B cell (primary cell): ENCODE results near the gene SH3RF3. TPM values are rescaled to one million over a fixed set of nuclear protein-coding genes. Genes with fewer than 3 reads are reported as not detected.

Experiments used
- ATAC-seq: fragments of 200-7000 bp; cut with Tn5 transposase; one replicate; pipeline ENCODE4 v1.10.0; 2021; ENCODE audit warnings: low read depth, mild to moderate bottlenecking, moderate number of reproducible peaks, moderate library complexity
- CTCF ChIA-PET: fragments of 350-600 bp; sonication (Branson Sonifier 250); formaldehyde crosslinking; loops from one replicate; lab custom pipeline; 2021; ENCODE audit warnings: antibody characterized with exemption, inconsistent platforms; lab: Charles Lee
- POLR2A ChIA-PET: fragments of 350-600 bp; sonication (Branson Sonifier 250); formaldehyde crosslinking; loops from one replicate; lab custom pipeline; 2021; ENCODE audit warnings: antibody characterized with exemption; lab: Charles Lee
- DNase-seq: peaks from one replicate; pipeline ENCODE4 v3.0.0; 2013
- H2AFZ ChIP-seq: 2 replicates; pipeline ENCODE4 v1.6.1; 2012; ENCODE audit warnings: mild to moderate bottlenecking, low read depth, low read length; ENCODE audit not compliant: insufficient read depth, poor library complexity, severe bottlenecking
- H3K27ac ChIP-seq, 2 donors: 1 replicate in 1 of 2; 2 replicates in 1 of 2; pipeline ENCODE4 v1.5.1; 2012 to 2013; ENCODE audit warnings: low read length in 2 of 2, mild to moderate bottlenecking in 2 of 2, moderate library complexity in 1 of 2
- H3K27me3 ChIP-seq, 4 experiments: fragments of 200-600 bp in 1 of 4; sonication (generic) in 1 of 4; replicated peaks in 1 of 4; 1 replicate in 2 of 4; 2 replicates in 2 of 4; pipeline versions ENCODE4 v1.6.1 to v1.7.0; 2013 to 2016; ENCODE audit warnings: low read length in 3 of 4, mild to moderate bottlenecking in 2 of 4, mixed read lengths in 1 of 4, moderate library complexity in 1 of 4; ENCODE audit not compliant: insufficient read depth in 4 of 4, control insufficient read depth in 3 of 4; ENCODE audit errors: control extremely low read depth in 1 of 4
- H3K36me3 ChIP-seq, 2 experiments: replicated peaks in 1 of 2; 1 replicate in 1 of 2; 2 replicates in 1 of 2; pipeline versions ENCODE4 v1.6.1 to v1.7.1; 2013; ENCODE audit warnings: low read length in 1 of 2; ENCODE audit not compliant: insufficient read depth in 2 of 2, control insufficient read depth in 1 of 2; ENCODE audit errors: control extremely low read depth in 1 of 2, extremely low read depth in 1 of 2
- H3K4me1 ChIP-seq, 2 donors: fragments of 200-600 bp in 1 of 2; sonication (generic) in 1 of 2; 1 replicate in 1 of 2; 2 replicates in 1 of 2; pipeline versions ENCODE4 v1.5.1 to v1.6.1; 2013 to 2017; ENCODE audit warnings: low read length in 2 of 2; ENCODE audit not compliant: control insufficient read depth in 2 of 2, insufficient read depth in 2 of 2
- H3K4me2 ChIP-seq: replicated peaks from 2 replicates; pipeline ENCODE3; 2012; ENCODE audit warnings: mild to moderate bottlenecking, low read depth, low read length; ENCODE audit not compliant: poor library complexity, severe bottlenecking
- H3K4me3 ChIP-seq, 5 experiments: fragments of 200-600 bp in 1 of 5; sonication (generic) in 1 of 5; 1 replicate in 3 of 5; 2 replicates in 2 of 5; pipeline versions ENCODE4 v1.5.1 to v1.7.0; 2011 to 2016; ENCODE audit warnings: low read length in 4 of 5, mild to moderate bottlenecking in 4 of 5, low read depth in 2 of 5, control low read depth in 1 of 5, moderate library complexity in 1 of 5; ENCODE audit not compliant: insufficient read depth in 1 of 5; ENCODE audit errors: control extremely low read depth in 1 of 5, extremely low read depth in 1 of 5
- H3K79me2 ChIP-seq: fragments of 200-600 bp; sonication (generic); one replicate; pipeline ENCODE4 v1.6.0; 2016; ENCODE audit warnings: low read length; ENCODE audit not compliant: control insufficient read depth, insufficient read depth
- H3K9ac ChIP-seq: fragments of 200-600 bp; sonication (generic); 2 replicates; pipeline ENCODE4 v1.6.1; 2017; ENCODE audit warnings: mild to moderate bottlenecking, low read length, moderate library complexity
- H3K9me3 ChIP-seq, 3 donors: one replicate each; pipeline versions ENCODE4 v1.6.1 to v1.7.1; 2013; ENCODE audit warnings: low read length in 2 of 3; ENCODE audit not compliant: control insufficient read depth in 2 of 3, insufficient read depth in 1 of 3; ENCODE audit errors: control extremely low read depth in 1 of 3
- H4K20me1 ChIP-seq: 2 replicates; pipeline ENCODE4 v1.6.0; 2012; ENCODE audit warnings: mild to moderate bottlenecking, low read length; ENCODE audit not compliant: insufficient read depth, control insufficient read depth, poor library complexity, severe bottlenecking
- H3K27ac Mint-ChIP-seq: one replicate; pipeline ENCODE4 v1.8.0; 2021; ENCODE audit warnings: mixed read lengths
- H3K27me3 Mint-ChIP-seq: one replicate; pipeline ENCODE4 v1.8.0; 2021; ENCODE audit warnings: mixed read lengths
- H3K4me1 Mint-ChIP-seq: one replicate; pipeline ENCODE4 v1.8.0; 2021; ENCODE audit warnings: mixed read lengths
- H3K4me3 Mint-ChIP-seq: one replicate; pipeline ENCODE4 v1.8.0; 2021; ENCODE audit warnings: mixed read lengths
- H3K9me3 Mint-ChIP-seq: one replicate; pipeline ENCODE4 v1.8.0; 2022; ENCODE audit warnings: mixed read lengths; ENCODE audit not compliant: insufficient read depth
- EZH2 ChIP-seq: IDR thresholded peaks from 2 replicates; pipeline ENCODE4 v1.6.1; 2012; ENCODE audit warnings: borderline replicate concordance, low read depth, mild to moderate bottlenecking, moderate library complexity, low read length; ENCODE audit not compliant: insufficient read depth, poor library complexity, severe bottlenecking
- WGBS: methylation state at CpG from one replicate; pipeline ENCODE4 v1.1.5; 2013; ENCODE audit warnings: missing lambda C conversion rate; ENCODE audit not compliant: insufficient coverage; 5-methylcytosine and 5-hydroxymethylcytosine counted together
- intact Hi-C: fragments of 100-400 bp; cut with micrococcal nuclease; formaldehyde crosslinking; loops from one replicate; pipeline ENCODE4 v1.10.0; 2022
- polyA plus RNA-seq: library from polyadenylated mRNA; depleted of rRNA; stranded (reverse); fragments of >200 nt; gene quantifications from 2 replicates; pipeline ENCODE4 v1.2.3, GENCODE V29; 2012
- total RNA-seq, 2 donors: library from RNA; stranded (reverse); fragments of 120-200 nt in 1 of 2; gene quantifications; 1 replicate in 1 of 2; 2 replicates in 1 of 2; pipeline versions ENCODE4 v1.2.3 to v1.2.4, GENCODE V29; 2013 to 2022
- TF ChIP-seq, protein P1 (sequence below): fragments of 200-600 bp; IDR thresholded peaks from one replicate; pipeline ENCODE4 v1.8.0; 2022; ENCODE audit warnings: antibody characterized with exemption, mild to moderate bottlenecking

The SH3RF3 gene
- total and polyA plus RNA-seq, 2 donors (not counting 1 experiment from before 2014, with no cell fraction given), result 0.07 to 1.2 TPM

DNA sequence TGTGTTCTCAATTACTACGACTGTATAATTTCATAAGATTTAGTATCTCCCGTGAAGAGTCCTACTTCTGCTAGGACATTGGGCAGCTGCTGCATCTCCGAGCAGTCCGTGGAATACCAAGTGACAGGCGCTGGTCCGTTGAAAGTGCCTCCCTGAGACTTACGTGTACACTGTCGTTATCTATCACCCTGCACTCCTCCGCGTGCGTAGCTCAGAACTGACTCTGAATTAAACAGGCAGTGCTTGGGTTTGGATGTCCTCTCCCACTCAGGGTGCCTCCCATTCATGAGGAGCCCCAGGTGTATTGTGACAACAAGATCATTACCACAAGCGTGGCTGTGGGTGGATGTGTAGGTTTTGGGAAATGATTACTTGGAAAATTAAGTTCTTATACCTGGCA lies 148.4 kb downstream of the SH3RF3 start:
- Mint-ChIP-seq H3K4me1 (no peaks in the 10 kb centered on the region), H3K4me3 (no peak overlapping the region), H3K27me3 (no peaks in the 10 kb centered on the region), H3K27ac (no peak overlapping the region), H3K9me3 (no peaks in the 10 kb centered on the region)
- H3K79me2 ChIP-seq, result no peaks in the 10 kb centered on the region
- H3K4me3 ChIP-seq, result no peak overlapping the region
- no peak overlapping the region for H3K4me2 ChIP-seq
- TF ChIP-seq, protein P1, sequence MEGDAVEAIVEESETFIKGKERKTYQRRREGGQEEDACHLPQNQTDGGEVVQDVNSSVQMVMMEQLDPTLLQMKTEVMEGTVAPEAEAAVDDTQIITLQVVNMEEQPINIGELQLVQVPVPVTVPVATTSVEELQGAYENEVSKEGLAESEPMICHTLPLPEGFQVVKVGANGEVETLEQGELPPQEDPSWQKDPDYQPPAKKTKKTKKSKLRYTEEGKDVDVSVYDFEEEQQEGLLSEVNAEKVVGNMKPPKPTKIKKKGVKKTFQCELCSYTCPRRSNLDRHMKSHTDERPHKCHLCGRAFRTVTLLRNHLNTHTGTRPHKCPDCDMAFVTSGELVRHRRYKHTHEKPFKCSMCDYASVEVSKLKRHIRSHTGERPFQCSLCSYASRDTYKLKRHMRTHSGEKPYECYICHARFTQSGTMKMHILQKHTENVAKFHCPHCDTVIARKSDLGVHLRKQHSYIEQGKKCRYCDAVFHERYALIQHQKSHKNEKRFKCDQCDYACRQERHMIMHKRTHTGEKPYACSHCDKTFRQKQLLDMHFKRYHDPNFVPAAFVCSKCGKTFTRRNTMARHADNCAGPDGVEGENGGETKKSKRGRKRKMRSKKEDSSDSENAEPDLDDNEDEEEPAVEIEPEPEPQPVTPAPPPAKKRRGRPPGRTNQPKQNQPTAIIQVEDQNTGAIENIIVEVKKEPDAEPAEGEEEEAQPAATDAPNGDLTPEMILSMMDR, result no peak
- TF ChIP-seq EZH2, result no peak
- ChIA-PET POLR2A (no interaction called here), CTCF (no interaction called here)
- DNase-seq (no peak), ATAC-seq (no peak)
- H3K4me1 ChIP-seq, result no peaks in the 10 kb centered on the region
- no peaks in the 10 kb centered on the region for H3K9me3 ChIP-seq
- H3K27me3 ChIP-seq, result no peaks in the 10 kb centered on the region
- WGBS, result 92% methylated on average over 8 of the region's 12 CpGs
- intact Hi-C loops, result no loop called here
- no peaks in the 10 kb centered on the region for H3K36me3 ChIP-seq
- H3K27ac ChIP-seq, result no peak overlapping the region
- H2AFZ ChIP-seq, result no peak overlapping the region
- H4K20me1 ChIP-seq, result no peaks in the 10 kb centered on the region
- no peak overlapping the region for H3K9ac ChIP-seq

DNA sequence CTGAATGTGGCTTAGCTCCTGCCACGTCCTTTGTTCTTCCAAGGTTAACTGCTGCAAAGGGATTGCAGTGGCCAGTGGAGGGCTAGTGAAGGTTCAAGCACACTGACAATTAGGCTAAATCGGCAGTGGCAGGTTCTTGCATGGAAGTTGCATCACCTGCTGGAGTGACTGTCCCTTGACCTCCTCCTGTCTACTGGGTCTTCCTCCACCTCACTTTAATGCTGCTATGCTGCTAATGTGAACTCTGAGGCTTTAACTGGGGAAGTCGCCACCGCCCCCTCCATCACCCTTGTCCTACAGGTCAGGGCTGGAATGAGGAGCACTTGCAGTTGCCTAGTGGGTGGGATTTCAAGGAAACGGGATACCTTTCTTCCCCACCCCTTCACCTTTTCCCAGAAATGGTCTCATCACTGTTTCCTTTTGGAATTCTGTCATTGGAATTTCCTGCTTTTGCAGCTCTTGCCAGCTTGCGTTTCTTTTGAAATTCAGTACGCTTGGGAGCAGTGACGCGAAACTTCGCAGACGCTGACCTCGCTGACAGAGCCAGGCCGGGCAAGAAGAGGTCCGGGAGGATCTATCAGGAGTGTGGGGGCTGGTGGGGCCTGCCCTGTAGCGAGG lies 150.3 kb downstream of the SH3RF3 start:
- H3K4me3 ChIP-seq, result no peak overlapping the region
- H3K36me3 ChIP-seq, result no peaks in the 10 kb centered on the region
- peaks cover 5% of the 10 kb centered on the region for H3K79me2 ChIP-seq
- DNase-seq (no peak), ATAC-seq (no peak)
- no peaks in the 10 kb centered on the region for H3K4me1 ChIP-seq
- CTCF ChIA-PET, result no interaction called here
- Mint-ChIP-seq H3K9me3 (no peaks in the 10 kb centered on the region), H3K4me3 (no peak overlapping the region), H3K27me3 (no peaks in the 10 kb centered on the region), H3K27ac (no peak overlapping the region), H3K4me1 (no peaks in the 10 kb centered on the region)
- WGBS, result 93% methylated on average over 11 of the region's 15 CpGs
- H3K27me3 ChIP-seq, result no peaks in the 10 kb centered on the region
- H4K20me1 ChIP-seq, result no peaks in the 10 kb centered on the region
- no peak overlapping the region for H2AFZ ChIP-seq
- intact Hi-C loops, result no loop called here
- POLR2A ChIA-PET, result no interaction called here
- no peaks in the 10 kb centered on the region for H3K9me3 ChIP-seq
- no peak overlapping the region for H3K9ac ChIP-seq
- H3K27ac ChIP-seq, result no peak overlapping the region
- TF ChIP-seq, protein P1, result no peak
- no peak for TF ChIP-seq EZH2
- H3K4me2 ChIP-seq, result no peak overlapping the region
